PC-9 (cell line): Measurements from ENCODE around the gene LRIG1. TPM values are rescaled to one million over a fixed set of nuclear protein-coding genes. Genes with fewer than 3 reads are reported as not detected.

Experiments
- BruUV-seq: library from RNA; stranded (reverse); fragments of 400-500 nt; replicated peaks from 2 replicates; lab custom pipeline; 2021; lab: Mats Ljungman, UMichigan
- CTCF ChIA-PET: fragments of 300-600 bp; sonication (Branson Sonifier 250); formaldehyde crosslinking; loops from one replicate; lab custom pipeline; 2022; ENCODE audit warnings: antibody characterized with exemption; lab: Charles Lee
- POLR2A ChIA-PET: fragments of 300-600 bp; sonication (Branson Sonifier 250); formaldehyde crosslinking; loops from one replicate; lab custom pipeline; 2022; ENCODE audit warnings: antibody characterized with exemption; ENCODE audit not compliant: unreplicated experiment; lab: Charles Lee
- DNase-seq, 2 experiments: peaks; one replicate each; pipeline versions ENCODE4 v3.0.0 to v3.0.0-alpha.2; 2015 to 2022; ENCODE audit warnings: mixed read lengths in 1 of 2
- H2AFZ ChIP-seq: fragments of 200-600 bp; sonication (generic); 2 replicates; pipeline ENCODE4 v1.8.1; 2017; ENCODE audit warnings: antibody characterized with exemption
- H3F3A ChIP-seq: fragments of 200-600 bp; sonication (generic); 2 replicates; pipeline ENCODE4 v1.8.1; 2017; ENCODE audit warnings: antibody characterized with exemption, mild to moderate bottlenecking, low read depth; ENCODE audit not compliant: insufficient read depth
- H3K27ac ChIP-seq: fragments of 200-600 bp; sonication (generic); 2 replicates; pipeline ENCODE4 v1.6.1; 2016; ENCODE audit warnings: mixed run types
- H3K27me3 ChIP-seq: fragments of 200-600 bp; sonication (generic); 2 replicates; pipeline ENCODE4 v1.6.1; 2016; ENCODE audit warnings: low read depth, mixed run types; ENCODE audit not compliant: insufficient read depth
- H3K36me3 ChIP-seq: fragments of 200-600 bp; sonication (generic); 2 replicates; pipeline ENCODE4 v1.6.1; 2016; ENCODE audit warnings: low read depth, mixed run types
- H3K4me1 ChIP-seq: fragments of 200-600 bp; sonication (generic); replicated peaks from 2 replicates; pipeline ENCODE4 v1.6.1; 2016; ENCODE audit warnings: mixed run types; ENCODE audit not compliant: insufficient read depth
- H3K4me2 ChIP-seq: fragments of 200-600 bp; sonication (generic); 2 replicates; pipeline ENCODE4 v1.6.1; 2017; ENCODE audit warnings: mixed run types
- H3K4me3 ChIP-seq: fragments of 200-600 bp; sonication (generic); 2 replicates; pipeline ENCODE4 v1.6.1; 2016; ENCODE audit warnings: mixed run types
- H3K79me2 ChIP-seq: fragments of 200-600 bp; sonication (generic); 2 replicates; pipeline ENCODE4 v1.6.1; 2017; ENCODE audit warnings: low read depth, mixed run types
- H3K9me2 ChIP-seq: fragments of 200-600 bp; sonication (generic); 2 replicates; pipeline ENCODE4 v1.8.1; 2017; ENCODE audit warnings: mild to moderate bottlenecking; ENCODE audit not compliant: insufficient read depth
- H3K9me3 ChIP-seq: fragments of 200-600 bp; sonication (generic); 2 replicates; pipeline ENCODE4 v1.8.1; 2016; ENCODE audit warnings: low read depth; ENCODE audit not compliant: insufficient read depth
- H4K20me1 ChIP-seq: fragments of 200-600 bp; sonication (generic); 2 replicates; pipeline ENCODE4 v1.8.1; 2017; ENCODE audit not compliant: insufficient read depth
- EZH2 ChIP-seq: fragments of 200-600 bp; sonication (generic); IDR thresholded peaks from 2 replicates; pipeline ENCODE4 v1.8.0; 2017; ENCODE audit warnings: antibody characterized with exemption, low read depth
- intact Hi-C: fragments of 100-400 bp; cut with micrococcal nuclease; formaldehyde crosslinking; loops from one replicate; pipeline ENCODE4 v1.10.0; 2022; ENCODE audit not compliant: unreplicated experiment
- total RNA-seq: library from RNA; stranded (reverse); gene quantifications from 2 replicates; pipeline ENCODE4 v1.2.3, GENCODE V29; 2021
- TF ChIP-seq, protein P1 (sequence below): fragments of 200-600 bp; sonication (generic); conservative IDR thresholded peaks from 2 replicates; pipeline ENCODE4 v1.6.1; 2017; ENCODE audit warnings: mixed run types, antibody characterized with exemption, mild to moderate bottlenecking, moderate library complexity

Gene LRIG1
- total RNA-seq, 1 experiment from 2014 or later, result not detected

- ChIA-PET CTCF (no interaction called here), POLR2A (no interaction called here)
- H2AFZ ChIP-seq, result no peak overlapping the region
- no peak for TF ChIP-seq EZH2
- TF ChIP-seq, protein P1, sequence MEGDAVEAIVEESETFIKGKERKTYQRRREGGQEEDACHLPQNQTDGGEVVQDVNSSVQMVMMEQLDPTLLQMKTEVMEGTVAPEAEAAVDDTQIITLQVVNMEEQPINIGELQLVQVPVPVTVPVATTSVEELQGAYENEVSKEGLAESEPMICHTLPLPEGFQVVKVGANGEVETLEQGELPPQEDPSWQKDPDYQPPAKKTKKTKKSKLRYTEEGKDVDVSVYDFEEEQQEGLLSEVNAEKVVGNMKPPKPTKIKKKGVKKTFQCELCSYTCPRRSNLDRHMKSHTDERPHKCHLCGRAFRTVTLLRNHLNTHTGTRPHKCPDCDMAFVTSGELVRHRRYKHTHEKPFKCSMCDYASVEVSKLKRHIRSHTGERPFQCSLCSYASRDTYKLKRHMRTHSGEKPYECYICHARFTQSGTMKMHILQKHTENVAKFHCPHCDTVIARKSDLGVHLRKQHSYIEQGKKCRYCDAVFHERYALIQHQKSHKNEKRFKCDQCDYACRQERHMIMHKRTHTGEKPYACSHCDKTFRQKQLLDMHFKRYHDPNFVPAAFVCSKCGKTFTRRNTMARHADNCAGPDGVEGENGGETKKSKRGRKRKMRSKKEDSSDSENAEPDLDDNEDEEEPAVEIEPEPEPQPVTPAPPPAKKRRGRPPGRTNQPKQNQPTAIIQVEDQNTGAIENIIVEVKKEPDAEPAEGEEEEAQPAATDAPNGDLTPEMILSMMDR, result no peak
- no peak overlapping the region for H3K4me2 ChIP-seq
- no peak overlapping the region for H3K27ac ChIP-seq
- no peaks in the 10 kb centered on the region for H3K9me2 ChIP-seq
- H3K4me1 ChIP-seq, result no peaks in the 10 kb centered on the region
- H3F3A ChIP-seq, result no peaks in the 10 kb centered on the region
- no TSS peak for BruUV-seq
- no peaks in the 10 kb centered on the region for H4K20me1 ChIP-seq
- intact Hi-C loops, result no loop called here
- no peaks in the 10 kb centered on the region for H3K27me3 ChIP-seq
- H3K4me3 ChIP-seq, result no peak overlapping the region
- no peak for DNase-seq
- no peaks in the 10 kb centered on the region for H3K9me3 ChIP-seq
- H3K36me3 ChIP-seq, result no peaks in the 10 kb centered on the region
- H3K79me2 ChIP-seq, result no peaks in the 10 kb centered on the region
These were observed 8.8 kb downstream of the LRIG1 start for GRCh38 chr3:66492071-66492470.

GRCh38 chr3:66490984-66491383 is 9.8 kb downstream of the LRIG1 start:
- no peak overlapping the region for H2AFZ ChIP-seq
- no peak overlapping the region for H3K27ac ChIP-seq
- H3K4me2 ChIP-seq, result no peak overlapping the region
- POLR2A ChIA-PET, result no interaction called here
- H3K4me3 ChIP-seq, result no peak overlapping the region
- DNase-seq, result no peak
- H4K20me1 ChIP-seq, result no peaks in the 10 kb centered on the region
- no peaks in the 10 kb centered on the region for H3F3A ChIP-seq
- H3K9me2 ChIP-seq, result no peaks in the 10 kb centered on the region
- no TSS peak for BruUV-seq
- no peaks in the 10 kb centered on the region for H3K9me3 ChIP-seq
- intact Hi-C loops, result no loop called here
- CTCF ChIA-PET, result no interaction called here
- no peaks in the 10 kb centered on the region for H3K36me3 ChIP-seq
- H3K79me2 ChIP-seq, result no peaks in the 10 kb centered on the region
- H3K27me3 ChIP-seq, result no peaks in the 10 kb centered on the region
- H3K4me1 ChIP-seq, result no peaks in the 10 kb centered on the region
- TF ChIP-seq, protein P1, result no peak
- no peak for TF ChIP-seq EZH2

DNA sequence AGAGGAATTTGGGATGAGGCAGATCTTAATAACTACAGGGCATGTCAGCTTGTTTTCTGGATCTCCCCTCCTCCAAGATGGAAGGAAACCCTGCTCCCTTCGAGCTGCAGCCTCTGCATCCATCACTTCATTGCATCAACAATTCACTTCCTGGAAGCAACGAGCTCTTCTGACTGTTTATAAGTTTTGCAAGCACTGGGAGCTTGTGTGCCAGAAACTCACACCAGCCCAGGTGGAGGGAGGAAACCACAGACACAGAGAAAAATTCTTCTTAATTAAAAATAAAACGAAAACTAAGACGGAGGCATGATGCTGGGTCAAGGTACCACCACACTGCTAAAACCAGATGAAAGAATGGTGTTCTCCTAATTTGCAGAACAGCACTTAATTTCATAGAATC is 10.6 kb downstream of the LRIG1 start:
- no peak overlapping the region for H3K4me3 ChIP-seq
- H3K27ac ChIP-seq, result no peak overlapping the region
- H3F3A ChIP-seq, result no peaks in the 10 kb centered on the region
- DNase-seq, result no peak
- H3K4me2 ChIP-seq, result no peak overlapping the region
- ChIA-PET CTCF (no interaction called here), POLR2A (no interaction called here)
- H3K36me3 ChIP-seq, result no peaks in the 10 kb centered on the region
- H3K9me3 ChIP-seq, result no peaks in the 10 kb centered on the region
- no peaks in the 10 kb centered on the region for H3K79me2 ChIP-seq
- no peaks in the 10 kb centered on the region for H3K4me1 ChIP-seq
- intact Hi-C loops, result no loop called here
- no peaks in the 10 kb centered on the region for H4K20me1 ChIP-seq
- BruUV-seq, result no TSS peak
- no peaks in the 10 kb centered on the region for H3K9me2 ChIP-seq
- no peaks in the 10 kb centered on the region for H3K27me3 ChIP-seq
- TF ChIP-seq, protein P1, result no peak
- no peak for TF ChIP-seq EZH2
- no peak overlapping the region for H2AFZ ChIP-seq
